Nephron progenitor cell (in vitro differentiated cells): ENCODE measurements around the gene ENPP1.
"Not testable (repeated sequence)": the region's sequence is repeated elsewhere in the genome, so short reads cannot be mapped to it uniquely, and the experiment has no call there.

ENCODE experiments used
- DNase-seq: peaks from one replicate; pipeline ENCODE4 v3.0.0; 2021
- H3K27ac Mint-ChIP-seq: 2 replicates; pipeline ENCODE4 v1.8.0; 2021; ENCODE audit warnings: mild to moderate bottlenecking, moderate library complexity, mixed read lengths
- H3K27me3 Mint-ChIP-seq: 2 replicates; pipeline ENCODE4 v1.8.0; 2021; ENCODE audit warnings: mild to moderate bottlenecking, low read depth, mixed read lengths; ENCODE audit not compliant: poor library complexity
- H3K36me3 Mint-ChIP-seq: 2 replicates; pipeline ENCODE4 v1.8.0; 2021; ENCODE audit warnings: low read depth, mixed read lengths
- H3K4me1 Mint-ChIP-seq: 2 replicates; pipeline ENCODE4 v1.8.0; 2021; ENCODE audit warnings: mixed read lengths
- H3K4me3 Mint-ChIP-seq: 2 replicates; pipeline ENCODE4 v1.8.0; 2021; ENCODE audit warnings: mild to moderate bottlenecking, moderate library complexity, mixed read lengths
- H3K9me3 Mint-ChIP-seq: 2 replicates; pipeline ENCODE4 v1.8.0; 2021; ENCODE audit warnings: mild to moderate bottlenecking, moderate library complexity, mixed read lengths
- CTCF ChIP-seq: fragments of 200-600 bp; sonication (generic); IDR thresholded peaks from 2 replicates; pipeline ENCODE4 v1.5.0; 2021; ENCODE audit warnings: antibody characterized with exemption

Gene ENPP1

GRCh38 chr6:131897621-131898020, 89.8 kb downstream of the ENPP1 start:
- no peak for TF ChIP-seq CTCF
- no peaks in the 10 kb centered on the region for H3K4me1 Mint-ChIP-seq
- H3K27me3 Mint-ChIP-seq, result peaks cover 26% of the 10 kb centered on the region
- DNase-seq, result no peak
- H3K27ac Mint-ChIP-seq, result no peak overlapping the region
- H3K9me3 Mint-ChIP-seq, result peaks cover 25% of the 10 kb centered on the region
- no peak overlapping the region for H3K4me3 Mint-ChIP-seq
- H3K36me3 Mint-ChIP-seq, result no peaks in the 10 kb centered on the region

GRCh38 chr6:131898718-131899117, 90.9 kb downstream of the ENPP1 start:
- H3K4me1 Mint-ChIP-seq, result no peaks in the 10 kb centered on the region
- H3K4me3 Mint-ChIP-seq, result no peak overlapping the region
- H3K36me3 Mint-ChIP-seq, result no peaks in the 10 kb centered on the region
- no peak for DNase-seq
- H3K27me3 Mint-ChIP-seq, result peaks cover 37% of the 10 kb centered on the region
- no peak for TF ChIP-seq CTCF
- H3K9me3 Mint-ChIP-seq, result peaks cover 25% of the 10 kb centered on the region
- H3K27ac Mint-ChIP-seq, result no peak overlapping the region

GRCh38 chr6:131900231-131900630, 92.4 kb downstream of the ENPP1 start:
- TF ChIP-seq CTCF, result no peak
- Mint-ChIP-seq H3K9me3 (peaks cover 25% of the 10 kb centered on the region), H3K27me3 (peaks cover 52% of the 10 kb centered on the region), H3K36me3 (no peaks in the 10 kb centered on the region), H3K4me3 (no peak overlapping the region), H3K27ac (no peak overlapping the region), H3K4me1 (no peaks in the 10 kb centered on the region)
- no peak for DNase-seq

- H3K4me3 Mint-ChIP-seq, H3K4me1 Mint-ChIP-seq, H3K36me3 Mint-ChIP-seq, H3K27ac Mint-ChIP-seq, DNase-seq: not testable (repeated sequence)
- H3K27me3 Mint-ChIP-seq, result peaks cover 53% of the 10 kb centered on the region
- H3K9me3 Mint-ChIP-seq, result peaks cover 23% of the 10 kb centered on the region
These were observed 93.6 kb downstream of the ENPP1 start for GRCh38 chr6:131901326-131901873.

GRCh38 chr6:131903734-131904133, 95.9 kb downstream of the ENPP1 start:
- not testable (repeated sequence) for H3K27ac Mint-ChIP-seq, H3K9me3 Mint-ChIP-seq, H3K36me3 Mint-ChIP-seq, DNase-seq, H3K4me3 Mint-ChIP-seq, H3K4me1 Mint-ChIP-seq
- peaks cover 53% of the 10 kb centered on the region for H3K27me3 Mint-ChIP-seq

- H3K27ac Mint-ChIP-seq, H3K9me3 Mint-ChIP-seq, H3K4me3 Mint-ChIP-seq, H3K4me1 Mint-ChIP-seq, DNase-seq, H3K36me3 Mint-ChIP-seq: not testable (repeated sequence)
- H3K27me3 Mint-ChIP-seq, result peaks cover 16% of the 10 kb centered on the region
These were observed 101.0 kb downstream of the ENPP1 start for GRCh38 chr6:131908787-131909186.

- DNase-seq, result peak; percentile 84
- H3K9me3 Mint-ChIP-seq, result no peaks in the 10 kb centered on the region
- H3K27me3 Mint-ChIP-seq, result peaks cover 8% of the 10 kb centered on the region
- H3K4me1 Mint-ChIP-seq, result no peaks in the 10 kb centered on the region
- no peak overlapping the region for H3K27ac Mint-ChIP-seq
- peak; percentile 87 for TF ChIP-seq CTCF
- no peak overlapping the region for H3K4me3 Mint-ChIP-seq
- no peaks in the 10 kb centered on the region for H3K36me3 Mint-ChIP-seq
These were observed 101.8 kb downstream of the ENPP1 start for GRCh38 chr6:131909408-131910218.
